ENCODE measurements around the gene INO80E.

GRCh38 chr16:30033270-30033669 lies 37.2 kb downstream of the INO80E start:
- no peak for TF ChIP-seq POLR2A (IDR thresholded peaks at IDR 0.05; ENCODE audit: low read depth, low read length)
- TF ChIP-seq CTCF (IDR thresholded peaks at IDR 0.05; ENCODE audit: extremely low read depth in 1 of 2, insufficient read depth in 1 of 2, low read depth in 1 of 2, low read length in 2 of 2) = no peak
- TF ChIP-seq MYC (IDR thresholded peaks at IDR 0.05; ENCODE audit: low read depth, low read length) = no peak
- no peak for TF ChIP-seq POLR2AphosphoS5 (IDR thresholded peaks at IDR 0.05; ENCODE audit: insufficient read depth, low read depth, low read length)
- no peak for TF ChIP-seq EZH2 (IDR thresholded peaks at IDR 0.05; ENCODE audit: borderline replicate concordance, low read depth, low read length, severe bottlenecking)
- TF ChIP-seq GATA2 (IDR thresholded peaks at IDR 0.05; ENCODE audit: insufficient read depth, insufficient read length, low read depth, low read length) = no peak
- no peak for TF ChIP-seq FOS (IDR thresholded peaks at IDR 0.05; ENCODE audit: borderline replicate concordance, insufficient read depth, low read length)
- TF ChIP-seq MAX (IDR thresholded peaks at IDR 0.05; ENCODE audit: insufficient read depth, insufficient read length) = no peak

All from endothelial cell of umbilical vein (primary cell).